HepG2 (cell line): ENCODE results near the gene ARPIN. TPM values are rescaled to one million over a fixed set of nuclear protein-coding genes. Genes with fewer than 3 reads are reported as not detected.
A peak's percentile ranks its signal among the peaks of the same experiment; 100 is the strongest.

Source experiments
- ATF3 ChIP-seq: sonication (generic); formaldehyde crosslinking; IDR thresholded peaks from 2 replicates; pipeline ENCODE4 v1.4.0; 2020; ENCODE audit warnings: missing genetic modification reagents
- BHLHE40 ChIP-seq: IDR thresholded peaks from 2 replicates; pipeline ENCODE4 v1.6.1; 2011; ENCODE audit warnings: low read length, improper control_type of control experiment
- CENPX ChIP-seq: sonication (generic); formaldehyde crosslinking; IDR thresholded peaks from 2 replicates; pipeline ENCODE4 v1.9.0; 2021; ENCODE audit warnings: mild to moderate bottlenecking, missing genetic modification reagents, moderate library complexity
- FIP1L1 ChIP-seq: fragments of 200-400 bp; formaldehyde crosslinking; IDR thresholded peaks from 2 replicates; pipeline ENCODE4 v1.6.1; 2018; ENCODE audit warnings: low read depth, mild to moderate bottlenecking, low read length, moderate library complexity, borderline replicate concordance; ENCODE audit not compliant: insufficient read depth
- GATA4 ChIP-seq: sonication (generic); IDR thresholded peaks from 2 replicates; pipeline ENCODE4 v1.6.1; 2016; ENCODE audit warnings: antibody characterized with exemption, low read depth, borderline replicate concordance
- HIVEP1 ChIP-seq: sonication (generic); formaldehyde crosslinking; IDR thresholded peaks from 2 replicates; pipeline ENCODE4 v1.4.0; 2020; ENCODE audit warnings: mild to moderate bottlenecking, missing genetic modification reagents
- KMT2B ChIP-seq: IDR thresholded peaks from 2 replicates; pipeline ENCODE4 v1.6.1; 2016; ENCODE audit warnings: missing genetic modification reagents, missing compliant biosample characterization
- MBD4 ChIP-seq: IDR thresholded peaks from 2 replicates; pipeline ENCODE4 v1.6.1; 2012; ENCODE audit warnings: low read length, inconsistent platforms, borderline replicate concordance
- MXD3 ChIP-seq: IDR thresholded peaks from 2 replicates; pipeline ENCODE4 v1.6.1; 2016; ENCODE audit warnings: mild to moderate bottlenecking, missing biosample characterization, missing genetic modification reagents
- NAIF1 ChIP-seq: sonication (generic); formaldehyde crosslinking; IDR thresholded peaks from 2 replicates; pipeline ENCODE4 v1.5.0; 2020; ENCODE audit warnings: mild to moderate bottlenecking, missing genetic modification reagents, borderline replicate concordance
- NCOA1 ChIP-seq: sonication (generic); formaldehyde crosslinking; IDR thresholded peaks from 2 replicates; pipeline ENCODE4 v1.9.0; 2021; ENCODE audit warnings: missing genetic modification reagents
- NCOA2 ChIP-seq: sonication (generic); formaldehyde crosslinking; IDR thresholded peaks from 2 replicates; pipeline ENCODE4 v1.8.0; 2022; ENCODE audit warnings: inconsistent platforms
- NR2F6 ChIP-seq, 2 experiments: IDR thresholded peaks; 2 replicates each; pipeline ENCODE4 v1.6.1; 2016; ENCODE audit warnings: antibody characterized with exemption in 1 of 2, mild to moderate bottlenecking in 1 of 2
- PRMT3 ChIP-seq: sonication (generic); formaldehyde crosslinking; IDR thresholded peaks from 2 replicates; pipeline ENCODE4 v1.8.1; 2022; ENCODE audit warnings: low read depth, mild to moderate bottlenecking, moderate library complexity, missing genetic modification reagents, borderline replicate concordance
- RXRA ChIP-seq: sonication (generic); formaldehyde crosslinking; IDR thresholded peaks from 2 replicates; pipeline ENCODE4 v1.5.1; 2020; ENCODE audit warnings: missing genetic modification reagents
- TCF7L2 ChIP-seq: IDR thresholded peaks from 2 replicates; pipeline ENCODE4 v1.6.1; 2011; ENCODE audit warnings: mild to moderate bottlenecking, low read depth, low read length, moderate library complexity
- YY1 ChIP-seq: IDR thresholded peaks from 2 replicates; pipeline ENCODE4 v1.6.1; 2011; ENCODE audit warnings: low read length, low read depth, moderate library complexity, mild to moderate bottlenecking; ENCODE audit not compliant: insufficient read depth, insufficient replicate concordance
- ZBTB42 ChIP-seq: sonication (generic); formaldehyde crosslinking; IDR thresholded peaks from 2 replicates; pipeline ENCODE4 v1.5.0; 2020; ENCODE audit warnings: mild to moderate bottlenecking, missing genetic modification reagents
- ZEB1 ChIP-seq: IDR thresholded peaks from 2 replicates; pipeline ENCODE4 v1.6.1; 2012; ENCODE audit warnings: mild to moderate bottlenecking, low read depth, inconsistent platforms; ENCODE audit not compliant: insufficient replicate concordance
- ZGPAT ChIP-seq: IDR thresholded peaks from 2 replicates; pipeline ENCODE4 v1.6.1; 2016; ENCODE audit warnings: mild to moderate bottlenecking
- ZNF207 ChIP-seq: fragments of 450-650 bp; IDR thresholded peaks from 2 replicates; pipeline ENCODE4 v1.6.1; 2016; ENCODE audit warnings: antibody characterized with exemption, borderline replicate concordance
- ZNF276 ChIP-seq: sonication (generic); formaldehyde crosslinking; IDR thresholded peaks from 2 replicates; pipeline ENCODE4 v1.4.0; 2020; ENCODE audit warnings: mild to moderate bottlenecking, low read depth, missing genetic modification reagents
- ZNF556 ChIP-seq: sonication (generic); formaldehyde crosslinking; IDR thresholded peaks from 2 replicates; pipeline ENCODE4 v1.4.0; 2020; ENCODE audit warnings: mild to moderate bottlenecking, missing genetic modification reagents, borderline replicate concordance
- ZNF569 ChIP-seq: sonication (generic); formaldehyde crosslinking; IDR thresholded peaks from 2 replicates; pipeline ENCODE4 v1.5.0; 2020; ENCODE audit warnings: mild to moderate bottlenecking, missing genetic modification reagents, moderate library complexity, borderline replicate concordance
- ZNF577 ChIP-seq: sonication (generic); formaldehyde crosslinking; IDR thresholded peaks from 2 replicates; pipeline ENCODE4 v1.4.0; 2020; ENCODE audit warnings: mild to moderate bottlenecking, low read depth, missing genetic modification reagents, borderline replicate concordance
- ZNF777 ChIP-seq: sonication (generic); formaldehyde crosslinking; IDR thresholded peaks from 2 replicates; pipeline ENCODE4 v1.4.0; 2020; ENCODE audit warnings: missing genetic modification reagents
- ZNF782 ChIP-seq: sonication (generic); formaldehyde crosslinking; IDR thresholded peaks from 2 replicates; pipeline ENCODE4 v1.4.0; 2020; ENCODE audit warnings: missing genetic modification reagents, mild to moderate bottlenecking, borderline replicate concordance
- polyA plus RNA-seq, 8 experiments: library from polyadenylated mRNA; depleted of rRNA in 3 of 8; stranded (reverse) in 7 of 8; unstranded in 1 of 8; fragments of >200 nt; fragmentation: Illumina TruSeq in 4 of 8; extraction: Trizol in 4 of 8; gene quantifications; 2 replicates each; pipeline versions ENCODE4 v1.2.1 to v1.2.3, GENCODE V29; 2011 to 2016; ENCODE audit warnings: low read depth in 4 of 8, missing spikeins in 1 of 8, mixed read lengths in 1 of 8; ENCODE audit not compliant: insufficient read depth in 1 of 8
- total RNA-seq, 5 experiments: library from RNA; depleted of rRNA; stranded (reverse); fragments of >200 nt; fragmentation: Illumina TruSeq; extraction: Trizol; gene quantifications; 2 replicates each; pipeline ENCODE4 v1.2.3, GENCODE V29; 2016; ENCODE audit warnings: low read depth in 1 of 5

ARPIN gene
- total and polyA plus RNA-seq, 2 of the 13 experiments (the other 11 are each of a cell fraction or from before 2014, with no cell fraction given): 2.8 to 5.0 TPM

- no peak for TF ChIP-seq NCOA2 (CRISPR knock-in tag)
- TF ChIP-seq BHLHE40: no peak
- TF ChIP-seq GATA4: no peak
- peak; percentile 77; the same call in 1 of the 2 replicates for TF ChIP-seq PRMT3 (CRISPR knock-in tag)
- no peak for TF ChIP-seq ZNF569 (CRISPR knock-in tag)
- no peak for TF ChIP-seq FIP1L1
- no peak; the same call in 1 of the 2 replicates for TF ChIP-seq KMT2B (CRISPR knock-in tag)
- 0 out of 2 replicates have a peak, but pooled peaks have one; percentile 48 for TF ChIP-seq ZNF782 (CRISPR knock-in tag)
- no peak for TF ChIP-seq CENPX (CRISPR knock-in tag)
- 0 out of 2 replicates have a peak, but pooled peaks have one; percentile 6 for TF ChIP-seq MXD3 (CRISPR knock-in tag)
- TF ChIP-seq ZNF556 (CRISPR knock-in tag): peak; percentile 51; the same call in 1 of the 2 replicates
- no peak for TF ChIP-seq MBD4
- no peak for TF ChIP-seq YY1
- TF ChIP-seq TCF7L2: no peak
- TF ChIP-seq HIVEP1: no peak
- no peak for TF ChIP-seq ZNF207
- 0 out of 2 replicates have a peak, but pooled peaks have one; percentile 8 for TF ChIP-seq RXRA
- 0 out of 2 replicates have a peak, but pooled peaks have one; percentile 18 for TF ChIP-seq ZNF777
- TF ChIP-seq ZNF577 (CRISPR knock-in tag): no peak
- peak; percentile 26; the same call in 1 of the 2 replicates for TF ChIP-seq ZGPAT
- TF ChIP-seq ZNF276 (CRISPR knock-in tag): peak; percentile 84; the same call in 1 of the 2 replicates
- no peak for TF ChIP-seq NR2F6 (IDR thresholded peaks at IDR 0.05)
- TF ChIP-seq NR2F6 (CRISPR knock-in tag; IDR thresholded peaks at IDR 0.05): no peak
- TF ChIP-seq NCOA1 (CRISPR knock-in tag): no peak
- TF ChIP-seq ATF3 (CRISPR knock-in tag): no peak
- TF ChIP-seq ZEB1: no peak
- 0 out of 2 replicates have a peak, but pooled peaks have one; percentile 23 for TF ChIP-seq ZBTB42 (CRISPR knock-in tag)
- TF ChIP-seq NAIF1: no peak
Observed at GRCh38 chr15:89912145-89912673, 543 bp downstream of the ARPIN start (continued).
